HG02973 (cell line): Measurements from ENCODE around the gene KEL.
"Not testable (repeated sequence)": the region's sequence is repeated elsewhere in the genome, so short reads cannot be mapped to it uniquely, and the experiment has no call there.

Source experiments
- ATAC-seq: cut with Tn5 transposase; IDR thresholded peaks from one replicate; pipeline ENCODE4 v1.9.1; 2021; ENCODE audit warnings: moderate library complexity; ENCODE audit not compliant: unreplicated experiment

The KEL gene, protein sequence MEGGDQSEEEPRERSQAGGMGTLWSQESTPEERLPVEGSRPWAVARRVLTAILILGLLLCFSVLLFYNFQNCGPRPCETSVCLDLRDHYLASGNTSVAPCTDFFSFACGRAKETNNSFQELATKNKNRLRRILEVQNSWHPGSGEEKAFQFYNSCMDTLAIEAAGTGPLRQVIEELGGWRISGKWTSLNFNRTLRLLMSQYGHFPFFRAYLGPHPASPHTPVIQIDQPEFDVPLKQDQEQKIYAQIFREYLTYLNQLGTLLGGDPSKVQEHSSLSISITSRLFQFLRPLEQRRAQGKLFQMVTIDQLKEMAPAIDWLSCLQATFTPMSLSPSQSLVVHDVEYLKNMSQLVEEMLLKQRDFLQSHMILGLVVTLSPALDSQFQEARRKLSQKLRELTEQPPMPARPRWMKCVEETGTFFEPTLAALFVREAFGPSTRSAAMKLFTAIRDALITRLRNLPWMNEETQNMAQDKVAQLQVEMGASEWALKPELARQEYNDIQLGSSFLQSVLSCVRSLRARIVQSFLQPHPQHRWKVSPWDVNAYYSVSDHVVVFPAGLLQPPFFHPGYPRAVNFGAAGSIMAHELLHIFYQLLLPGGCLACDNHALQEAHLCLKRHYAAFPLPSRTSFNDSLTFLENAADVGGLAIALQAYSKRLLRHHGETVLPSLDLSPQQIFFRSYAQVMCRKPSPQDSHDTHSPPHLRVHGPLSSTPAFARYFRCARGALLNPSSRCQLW

DNA sequence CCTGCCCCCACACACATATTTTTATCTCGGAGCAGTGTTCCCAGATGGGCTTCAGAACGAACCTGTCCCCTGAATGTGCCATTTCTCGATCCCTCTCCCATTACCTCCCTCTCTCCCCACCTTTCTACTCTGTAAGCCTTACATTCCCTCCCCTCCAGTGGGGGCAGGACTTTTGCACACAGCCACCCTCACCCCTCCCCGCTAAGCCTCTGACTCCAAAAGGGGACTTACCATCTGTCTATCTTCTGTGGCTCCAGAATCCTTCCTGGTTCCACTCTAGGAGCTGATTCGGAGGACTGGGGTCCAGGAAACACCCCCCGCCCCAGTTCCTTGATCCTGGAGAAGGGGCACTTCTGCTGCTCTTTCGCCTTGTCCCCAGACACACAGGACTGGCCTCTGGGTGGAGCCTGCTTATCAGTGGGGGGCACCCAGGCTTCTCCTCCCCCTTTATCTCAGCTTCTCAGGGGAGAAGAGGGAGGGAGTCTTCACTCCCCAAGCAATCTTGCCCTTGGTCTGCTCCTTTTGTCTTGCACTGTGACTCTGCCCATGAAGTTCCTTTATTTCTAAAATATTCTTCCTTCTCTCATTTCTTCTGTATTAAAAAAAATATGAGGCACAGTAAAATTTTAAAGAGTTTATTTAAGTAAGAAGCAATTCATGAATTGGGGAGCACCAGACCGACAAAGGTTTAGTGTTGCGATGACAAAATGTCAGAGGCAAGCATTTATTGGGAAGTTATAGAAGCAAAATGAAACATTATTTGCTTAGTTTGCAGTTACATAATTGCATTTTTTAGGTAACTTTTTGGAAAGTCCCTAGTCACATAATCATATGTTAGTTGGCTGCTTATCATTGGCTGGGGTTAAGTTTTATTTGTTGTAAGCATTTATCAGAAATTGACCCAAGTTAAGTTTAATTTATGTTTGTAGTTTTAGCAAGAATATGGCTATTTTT, at the start of gene KEL:
Gene KEL (minus strand): TSS at position 391 of the 954 bp plus-strand sequence. CDS start 157 bp downstream, at position 234.
- ATAC-seq, result no peak

DNA sequence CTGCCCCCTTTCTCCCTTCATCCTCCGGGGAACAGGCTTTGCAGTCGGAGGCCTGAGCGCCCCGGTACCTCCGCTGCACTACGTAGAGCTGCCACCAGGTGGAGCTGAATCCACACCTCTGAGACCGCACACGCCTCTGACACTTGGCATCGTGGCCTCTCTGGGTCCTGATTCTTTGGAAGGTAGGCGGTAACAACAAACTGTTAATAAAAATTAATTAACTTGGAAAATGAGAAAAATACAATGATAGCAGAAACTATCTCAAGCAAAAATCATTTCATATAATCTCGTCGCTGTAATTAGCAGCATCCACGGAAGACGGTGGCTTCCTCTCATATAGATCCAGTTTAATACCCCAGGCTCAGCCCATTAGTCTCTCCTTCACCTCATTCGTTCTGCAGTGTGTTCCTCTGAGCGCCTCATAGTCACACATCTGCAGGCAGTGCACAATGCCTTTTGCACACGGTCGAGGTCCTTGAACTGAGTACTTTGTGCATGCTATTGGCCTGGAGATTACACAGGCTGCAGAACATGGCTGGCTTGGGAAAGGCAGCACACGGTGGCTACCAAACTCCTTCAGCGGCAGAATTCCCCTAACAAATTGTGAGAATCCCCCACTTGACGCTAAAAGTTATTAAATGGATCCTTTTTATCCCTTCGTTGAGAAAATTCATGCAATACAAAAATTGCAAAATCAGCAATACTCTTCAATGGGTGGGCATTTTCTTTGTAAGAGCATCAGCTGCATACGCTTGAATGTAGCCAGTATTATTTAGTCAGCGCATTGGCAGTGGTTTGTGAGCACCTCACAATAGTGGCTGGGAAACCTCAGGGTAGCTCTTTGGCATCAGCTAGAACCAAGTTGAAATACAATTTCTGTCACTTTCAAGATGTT, 46.1 kb upstream of the KEL start:
- peak; percentile 94 for ATAC-seq

DNA sequence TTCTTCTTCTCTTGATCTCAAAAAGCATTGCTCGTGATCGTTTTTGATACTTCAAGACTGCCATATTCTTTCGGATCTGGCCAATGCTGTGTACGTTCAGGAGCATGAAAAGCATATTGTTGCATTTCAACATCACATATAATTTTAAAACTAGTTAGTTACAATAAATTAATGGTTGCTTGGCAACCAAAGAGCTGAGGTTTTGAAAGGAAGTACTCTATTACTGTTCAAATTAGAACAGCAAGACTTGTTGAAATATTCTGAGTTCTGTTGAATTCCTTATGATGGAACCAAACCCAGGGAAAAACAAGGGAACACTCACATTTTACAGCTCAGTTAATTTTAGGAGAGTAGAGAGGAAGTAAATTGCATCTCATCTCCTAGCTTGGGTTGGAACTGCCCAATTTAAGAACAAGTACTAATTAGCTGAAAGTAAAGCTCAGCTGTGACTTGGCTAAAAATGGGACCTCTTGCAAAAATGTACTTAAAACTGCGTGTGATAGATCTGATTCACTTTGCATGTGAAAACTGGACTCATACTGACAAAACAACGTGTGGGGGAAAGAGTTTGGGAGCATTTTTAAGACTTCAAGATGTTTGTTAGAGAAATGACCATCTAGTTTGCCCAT, 43.6 kb upstream of the KEL start:
- ATAC-seq, result no peak

DNA sequence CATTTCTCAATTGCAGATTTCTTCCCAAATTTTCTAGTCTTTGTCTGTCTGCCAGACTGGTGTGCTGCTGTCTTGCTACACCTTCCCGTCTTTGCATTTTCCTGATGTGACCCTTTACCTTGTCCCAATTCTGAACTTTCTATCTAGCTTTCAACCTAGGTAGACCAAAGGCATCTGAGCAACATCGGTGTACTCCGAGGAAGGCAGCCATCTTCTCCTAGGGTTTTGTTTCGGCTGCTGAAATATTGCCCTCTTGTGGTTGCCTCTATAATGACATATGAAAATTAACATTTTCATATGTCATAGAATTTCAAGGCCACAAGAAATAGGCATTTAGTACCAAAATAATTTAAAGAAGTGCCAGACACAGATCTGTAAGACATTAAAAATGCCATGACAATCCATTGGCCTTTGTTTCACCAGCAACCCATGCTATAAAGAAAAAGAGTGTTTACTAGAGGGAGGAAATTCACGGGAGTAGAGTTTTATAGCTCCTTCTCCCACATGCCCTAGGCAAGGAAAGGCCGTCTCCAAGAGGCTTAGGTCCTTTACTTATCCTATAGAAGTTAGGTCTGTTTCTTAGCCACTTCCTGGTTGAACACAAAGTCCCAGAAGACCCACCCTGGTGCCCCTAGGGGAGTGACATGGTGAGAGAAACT, 41.4 kb upstream of the KEL start:
- ATAC-seq, result peak; percentile 44

DNA sequence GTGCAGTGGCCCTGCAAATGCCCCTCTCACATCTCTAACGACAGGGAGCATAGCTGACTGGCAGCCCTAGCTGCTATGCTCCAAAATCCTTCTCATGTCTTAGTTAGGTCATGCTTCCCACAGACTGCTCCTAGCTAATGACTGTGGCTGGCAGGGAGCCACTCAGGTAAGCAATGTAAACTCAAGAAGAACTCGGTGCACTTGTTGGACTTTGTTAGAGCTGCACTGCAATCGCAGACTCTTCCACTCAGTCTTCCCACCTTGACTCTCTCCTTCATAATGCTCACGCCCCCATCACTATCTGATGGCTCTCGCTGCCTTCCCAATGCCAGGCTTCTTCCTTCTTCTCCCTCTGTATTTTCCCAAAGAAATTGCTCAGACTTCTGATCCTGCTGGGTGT, 40.7 kb upstream of the KEL start:
- ATAC-seq, result no peak

DNA sequence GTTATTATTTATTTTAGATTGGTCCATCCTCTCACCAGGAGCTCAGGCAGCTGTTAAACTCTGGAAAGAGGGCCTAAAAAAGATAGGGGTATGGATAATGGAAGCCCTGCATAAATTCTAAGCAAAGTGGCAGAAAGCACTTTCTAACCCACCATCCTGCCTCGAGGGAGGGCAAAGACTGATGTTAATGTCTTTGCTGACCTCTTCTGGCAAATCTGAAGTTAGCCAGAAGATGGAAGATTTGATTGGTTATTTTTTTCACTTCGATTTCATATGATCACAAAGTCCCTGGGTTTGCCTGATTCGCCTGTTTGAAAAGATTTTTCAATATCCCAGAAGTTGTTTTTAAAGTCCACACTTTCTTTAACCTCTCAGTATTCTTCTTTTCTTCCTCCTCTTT, 39.9 kb upstream of the KEL start:
- ATAC-seq, result no peak

DNA sequence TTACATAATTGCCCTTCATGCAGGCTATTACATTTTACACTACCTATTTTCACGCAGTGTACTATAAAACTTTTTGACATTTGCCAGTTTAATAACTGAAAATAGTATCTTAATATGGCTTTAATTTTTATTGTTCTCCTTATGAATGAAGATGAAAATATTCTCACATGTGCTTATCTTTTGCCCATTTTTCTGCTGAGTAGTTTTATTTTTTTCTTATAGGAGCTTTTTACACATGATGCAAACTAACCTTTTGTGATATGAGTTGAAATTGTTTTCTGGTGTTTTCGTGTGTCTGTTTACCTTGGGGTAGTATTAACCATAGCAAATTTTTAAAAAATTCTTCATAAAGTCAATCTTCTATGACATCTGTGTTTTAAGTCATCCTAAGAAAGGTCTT, 38.5 kb upstream of the KEL start:
- no peak for ATAC-seq

DNA sequence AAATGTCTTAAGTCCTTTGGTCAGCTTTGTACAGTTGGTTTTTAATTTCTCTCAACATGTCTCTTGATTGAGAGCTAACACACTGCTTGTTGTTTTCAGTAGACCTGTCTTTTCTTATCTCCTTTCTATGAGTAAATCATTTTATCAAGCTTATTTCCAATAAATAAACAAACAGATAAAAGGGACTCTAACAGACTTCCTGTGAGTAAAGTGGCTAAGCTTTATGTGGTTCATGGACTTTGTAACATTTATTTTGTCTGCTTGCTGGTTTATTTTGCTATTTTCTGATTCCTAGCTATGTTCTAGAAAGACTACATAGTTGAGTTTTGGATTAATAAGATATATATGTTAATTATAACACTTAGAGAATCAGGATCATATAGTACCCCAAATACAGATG, 37.6 kb upstream of the KEL start:
- no peak for ATAC-seq

DNA sequence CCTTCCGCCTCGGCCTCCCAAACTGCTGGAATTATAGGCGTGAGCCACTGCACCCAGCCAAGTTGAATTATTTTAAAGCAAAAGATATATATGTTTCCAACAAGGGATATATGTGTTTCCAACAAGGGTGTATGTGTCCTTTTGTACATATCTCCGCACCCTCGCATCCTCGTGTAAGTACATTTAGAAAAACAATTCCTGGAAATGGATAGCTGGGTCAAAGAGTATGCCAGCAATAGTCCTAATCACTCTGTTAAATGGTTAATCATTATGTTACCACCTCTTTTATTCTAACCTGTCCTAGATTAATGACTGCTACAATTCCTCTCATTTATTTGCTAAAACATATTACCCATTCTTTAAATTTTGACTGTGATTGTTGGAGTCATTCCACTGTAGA, 36.8 kb upstream of the KEL start:
- no peak for ATAC-seq

DNA sequence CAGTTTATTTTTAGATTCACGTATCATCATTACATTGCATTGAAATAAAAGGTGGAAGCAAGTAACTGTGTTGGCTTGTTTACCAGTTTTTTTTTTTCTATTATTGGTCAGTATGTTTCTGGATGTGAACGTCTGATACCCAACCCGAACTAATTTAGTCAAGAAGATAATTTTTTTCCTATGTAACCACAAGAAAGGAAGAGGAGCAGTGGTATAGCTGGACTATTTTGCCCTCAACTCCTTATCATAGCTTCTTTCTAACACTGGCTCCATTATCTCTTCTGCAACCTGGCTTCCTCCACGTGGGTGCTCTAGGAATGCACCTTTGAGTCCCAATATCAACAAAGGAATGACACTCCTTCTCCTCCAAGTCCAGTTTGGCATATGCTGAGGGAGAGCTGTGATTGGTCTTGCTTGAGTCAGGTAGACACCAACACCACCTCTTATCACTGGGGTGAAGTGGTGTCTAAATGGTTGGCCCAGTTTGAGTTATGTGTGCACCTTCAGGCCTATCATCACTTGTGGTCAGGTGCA, 35.4 kb upstream of the KEL start:
- no peak for ATAC-seq

DNA sequence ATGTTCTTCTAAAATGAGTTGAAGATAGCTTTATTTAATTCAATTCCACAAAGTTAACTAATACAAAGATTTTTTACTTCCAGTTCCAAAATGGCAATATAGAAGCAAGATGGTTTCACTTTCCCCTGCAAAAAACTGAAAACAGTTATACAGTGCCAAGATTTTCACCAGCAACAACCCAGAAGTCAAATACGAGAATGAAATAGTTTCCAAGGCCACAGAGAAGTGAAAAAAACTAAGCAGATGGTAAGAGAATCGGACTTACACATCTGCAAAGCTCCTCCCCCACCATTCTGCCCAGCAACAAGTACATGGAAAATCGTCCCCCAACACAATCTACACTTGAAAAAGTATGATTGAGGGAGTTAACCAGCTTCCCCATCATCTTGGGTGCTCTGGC, 30.3 kb upstream of the KEL start:
- ATAC-seq, result no peak

DNA sequence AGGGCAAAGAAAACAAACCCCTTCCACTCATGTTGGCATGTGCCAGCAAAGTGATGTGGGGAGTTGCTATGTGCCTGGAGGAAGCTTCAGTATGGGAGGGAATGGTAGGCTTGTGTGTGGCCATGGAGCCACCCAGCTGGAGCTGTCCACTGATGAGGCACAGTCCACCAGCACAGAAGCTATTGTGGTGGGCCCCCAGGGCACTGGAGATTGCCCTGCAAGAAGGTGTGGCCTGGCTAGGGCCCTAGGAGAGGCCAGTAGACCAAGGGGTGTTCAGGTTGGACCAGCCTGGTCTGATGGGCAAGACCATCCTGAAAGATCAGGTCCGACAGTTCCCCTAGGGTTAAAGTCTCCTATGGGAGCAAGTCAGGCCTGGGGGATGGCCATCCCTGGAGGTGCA, 22.1 kb upstream of the KEL start:
- no peak for ATAC-seq

DNA sequence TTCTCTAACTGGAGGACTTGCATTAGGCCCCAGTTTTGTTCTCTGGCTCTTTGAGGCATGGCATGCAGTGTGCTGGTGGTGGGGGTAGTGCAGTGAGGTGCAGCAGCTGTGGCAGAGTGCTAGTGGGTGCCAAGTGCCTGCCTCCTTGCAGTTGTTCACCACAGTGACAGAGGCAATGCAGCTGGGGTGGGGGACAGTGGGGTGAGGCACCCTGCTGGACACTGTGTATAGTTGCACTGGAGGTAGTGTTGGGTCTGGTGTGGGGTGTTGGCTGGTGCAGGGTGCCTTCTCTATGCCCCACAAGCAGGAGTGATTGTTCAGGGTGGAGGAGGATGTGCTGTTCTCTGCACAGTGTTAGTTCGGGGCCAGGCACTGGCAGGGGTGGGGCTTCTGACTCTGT, 21.7 kb upstream of the KEL start:
- ATAC-seq, result no peak

DNA sequence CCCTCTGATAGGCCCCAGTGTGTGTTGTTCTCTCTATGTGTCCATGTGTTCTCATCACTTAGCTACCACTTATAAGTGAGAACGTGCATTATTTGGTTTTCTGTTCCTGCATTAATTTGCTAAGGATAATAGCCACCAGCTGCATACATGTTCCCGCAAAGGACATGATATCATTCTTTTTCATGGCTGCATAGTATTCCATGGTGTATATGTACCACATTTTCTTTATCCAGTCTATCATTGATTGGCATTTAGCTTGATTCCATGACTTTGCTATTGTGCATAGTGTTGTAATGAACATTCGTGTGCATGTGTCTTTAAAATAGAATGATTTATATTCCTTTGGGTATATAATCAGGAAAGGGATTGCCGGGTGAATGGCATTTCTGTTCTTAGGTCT, 16.2 kb upstream of the KEL start:
- ATAC-seq, result not testable (repeated sequence)

DNA sequence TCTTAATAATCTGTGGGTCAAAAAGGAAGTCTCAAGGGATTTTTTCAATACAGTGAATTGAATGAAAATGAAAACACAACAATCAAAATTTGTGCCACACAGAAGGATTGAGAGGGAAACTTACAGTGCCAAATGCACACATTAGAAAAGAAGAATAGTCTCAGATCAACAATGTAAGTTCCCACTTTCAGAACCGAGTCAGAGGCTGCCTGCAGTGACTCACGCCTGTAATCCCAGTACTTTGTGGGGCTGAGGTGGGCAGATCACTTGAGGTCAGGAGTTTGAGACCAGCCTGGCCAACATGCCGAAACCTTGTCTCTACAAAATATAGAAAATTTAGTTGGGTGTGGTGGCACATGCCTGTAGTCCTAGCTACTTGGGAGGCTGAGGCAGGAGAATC, 12.5 kb upstream of the KEL start:
- no peak for ATAC-seq

DNA sequence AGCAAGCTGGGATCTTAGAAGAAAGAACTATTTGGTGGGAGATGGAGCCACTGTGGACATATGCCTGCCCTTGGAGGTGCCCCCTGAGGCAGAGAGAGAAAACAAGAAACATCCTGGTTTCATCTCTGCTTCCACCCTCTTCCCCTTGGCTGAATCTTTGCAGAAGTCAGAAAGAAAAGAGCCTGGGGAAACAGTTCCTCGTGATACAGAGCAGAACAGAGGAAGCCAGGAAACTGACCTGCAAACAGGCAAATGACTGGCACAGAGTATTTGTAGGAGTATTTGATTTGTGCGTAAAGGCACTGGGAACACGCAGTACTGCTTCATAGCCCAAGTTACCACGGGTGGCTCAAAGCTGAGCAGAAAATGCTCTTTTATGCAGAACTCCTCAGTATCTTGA, 7.0 kb upstream of the KEL start:
- no peak for ATAC-seq

DNA sequence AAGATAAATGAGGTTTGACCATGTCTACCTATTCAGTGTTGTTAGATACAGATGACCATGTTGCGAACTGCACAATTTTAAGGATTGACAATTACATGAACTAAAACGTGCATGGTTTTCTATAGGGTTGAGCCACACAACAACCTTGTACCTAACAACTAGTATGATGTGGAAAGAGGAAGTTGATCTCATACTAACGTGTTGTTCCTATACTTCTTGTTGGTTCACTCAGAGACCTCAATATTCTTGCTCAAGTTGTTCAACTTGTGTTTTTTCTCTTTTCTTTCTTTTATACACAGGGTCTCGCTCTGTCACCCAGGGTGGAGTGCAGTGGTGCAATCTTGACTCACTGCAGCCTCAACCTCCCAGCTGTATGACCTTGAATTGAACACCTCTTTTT, 6.1 kb upstream of the KEL start:
- no peak for ATAC-seq

DNA sequence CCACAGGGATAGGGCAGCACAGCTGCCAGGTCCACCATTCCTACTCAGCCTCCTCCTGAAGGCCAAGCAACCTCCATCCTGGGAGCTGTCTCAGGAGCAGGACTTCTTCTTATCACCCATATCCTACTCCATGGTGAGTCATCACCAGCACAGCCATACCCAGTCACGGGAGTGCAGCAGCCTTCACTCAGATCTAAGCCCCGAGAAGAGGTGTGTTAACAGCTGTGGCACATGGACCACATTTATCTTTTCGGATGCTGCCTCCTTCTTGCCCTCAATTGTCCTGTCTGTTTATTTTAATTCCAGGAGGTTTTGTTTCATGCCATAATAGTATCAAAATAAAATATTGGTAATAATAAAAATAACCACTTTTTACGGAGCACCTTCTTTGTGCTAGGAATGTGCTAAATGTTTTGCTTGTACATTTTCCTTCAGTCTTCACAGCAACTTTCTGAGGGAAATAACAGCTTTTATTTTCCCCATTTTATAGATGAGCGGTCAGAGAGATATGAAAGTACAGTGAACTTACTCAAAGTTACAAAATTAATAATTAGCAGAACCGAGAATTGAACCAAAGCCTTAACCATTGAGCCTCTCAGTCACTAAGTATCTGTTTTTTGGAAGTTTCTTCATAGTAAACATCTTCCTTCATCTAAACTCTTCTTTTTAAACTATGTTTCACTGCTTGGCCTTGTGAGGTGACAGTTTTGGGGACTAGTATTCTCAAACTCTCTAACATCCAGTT, 2.5 kb upstream of the KEL start:
- ATAC-seq, result no peak
